ENCODE data around the gene GOLGB1.
"Not testable (repeated sequence)": the region's sequence is repeated elsewhere in the genome, so short reads cannot be mapped to it uniquely, and the experiment has no call there.

The GOLGB1 gene

DNA sequence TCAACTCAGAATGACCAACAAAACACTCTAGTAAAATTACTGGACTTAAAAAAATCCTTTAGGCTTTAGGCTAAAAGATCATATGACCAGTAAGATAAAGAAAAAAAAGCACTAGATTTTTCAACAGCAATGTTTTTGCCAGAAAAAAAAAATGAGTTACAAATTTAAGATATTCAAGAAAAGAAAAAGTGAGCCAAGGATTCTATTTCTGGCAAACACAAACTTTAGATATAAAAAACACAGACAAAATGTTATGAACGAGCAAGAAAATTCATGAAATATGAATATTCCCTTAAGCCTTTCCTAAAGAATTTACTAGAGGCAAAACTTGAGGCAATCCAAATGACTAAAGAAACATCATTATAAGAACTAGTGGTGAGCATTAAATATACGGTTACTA is 8.6 kb downstream of the GOLGB1 start:
- DNase-seq (ENCODE audit: low spot score) = no peak

DNA sequence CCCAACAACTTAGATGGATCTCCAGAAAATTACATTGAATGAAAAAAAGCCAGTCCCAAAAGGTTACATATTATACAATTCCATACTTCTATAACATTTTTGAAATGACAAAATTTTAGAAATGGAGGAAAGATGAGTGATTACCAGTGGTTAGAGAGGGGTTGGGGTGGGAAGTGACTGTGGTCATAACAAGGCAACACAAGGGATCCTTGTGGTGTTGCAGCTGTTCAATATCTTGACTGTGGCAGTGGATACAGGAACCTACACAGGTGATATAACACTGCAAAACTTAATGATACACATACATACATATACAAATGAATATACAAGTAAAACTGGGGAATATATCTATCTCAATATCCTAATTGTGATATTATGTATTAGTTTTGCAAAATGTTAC is 9.6 kb downstream of the GOLGB1 start:
- no peak for DNase-seq (ENCODE audit: low spot score)

DNA sequence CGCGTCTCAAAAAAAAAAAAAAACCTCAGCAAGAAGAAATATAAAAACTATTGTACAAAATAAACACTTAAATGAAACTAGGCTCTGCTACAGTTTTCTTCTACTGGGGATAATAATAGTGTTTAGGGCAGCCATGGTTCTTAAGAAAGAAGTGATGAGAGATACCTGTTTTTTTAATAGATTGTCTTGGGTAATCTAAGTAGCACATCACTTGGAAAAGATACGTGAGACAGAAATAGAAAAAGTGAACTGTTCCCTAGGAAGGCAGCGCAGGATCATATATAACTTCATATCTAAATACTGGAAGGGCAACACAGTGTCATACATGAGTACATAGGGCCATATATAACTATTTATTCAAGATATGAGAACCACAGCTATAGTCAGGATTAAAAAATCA is 11.9 kb downstream of the GOLGB1 start:
- no peak for DNase-seq (ENCODE audit: low spot score)

DNA sequence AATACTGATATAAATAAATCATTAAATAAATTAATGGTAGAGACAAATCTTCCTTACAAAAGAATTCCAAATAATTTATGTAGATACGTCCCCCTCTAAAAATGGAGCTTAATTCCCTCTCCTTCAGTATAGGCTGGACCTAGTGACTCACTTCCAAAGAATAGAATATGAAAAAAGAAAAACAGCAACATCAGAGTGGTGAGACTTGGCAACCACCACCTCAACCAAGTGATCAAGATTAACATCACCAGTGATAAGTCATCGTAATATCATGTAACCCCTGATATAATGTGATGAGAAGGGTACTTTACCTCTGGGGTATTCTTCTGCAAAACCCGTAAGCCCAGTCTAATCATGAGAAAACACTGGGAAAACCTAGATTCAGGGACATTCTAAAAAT is 13.4 kb downstream of the GOLGB1 start:
- DNase-seq (ENCODE audit: low spot score) = no peak

DNA sequence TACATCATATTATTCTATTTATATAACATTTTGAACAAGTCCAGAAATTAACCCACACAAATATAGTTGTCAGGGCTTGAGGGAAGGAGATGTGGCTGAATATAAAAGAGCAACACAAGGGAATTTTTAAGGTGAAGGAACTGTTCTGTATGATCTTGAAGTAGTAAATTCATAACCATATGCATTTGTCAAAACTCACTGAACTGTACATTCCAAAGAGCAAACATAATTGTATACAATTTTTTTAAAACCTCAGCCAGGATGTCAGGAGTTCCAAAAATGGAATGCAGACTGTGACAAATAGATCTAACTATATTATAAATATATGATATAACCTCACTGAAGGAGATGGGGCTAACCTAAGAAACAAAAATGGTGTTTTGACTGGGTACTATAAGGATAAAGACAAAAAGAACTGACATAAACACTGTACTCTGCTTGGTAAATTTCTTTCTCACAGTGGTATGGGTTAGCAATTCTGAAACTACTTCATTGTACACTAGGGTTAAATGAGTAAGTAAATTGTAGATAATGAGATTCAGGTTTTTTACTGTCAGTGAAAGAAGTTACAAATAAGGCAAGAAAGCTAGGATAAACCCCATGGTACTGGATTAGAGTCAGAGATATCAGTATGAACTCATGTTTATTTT is 14.4 kb downstream of the GOLGB1 start:
- DNase-seq (ENCODE audit: low spot score) = no peak

DNA sequence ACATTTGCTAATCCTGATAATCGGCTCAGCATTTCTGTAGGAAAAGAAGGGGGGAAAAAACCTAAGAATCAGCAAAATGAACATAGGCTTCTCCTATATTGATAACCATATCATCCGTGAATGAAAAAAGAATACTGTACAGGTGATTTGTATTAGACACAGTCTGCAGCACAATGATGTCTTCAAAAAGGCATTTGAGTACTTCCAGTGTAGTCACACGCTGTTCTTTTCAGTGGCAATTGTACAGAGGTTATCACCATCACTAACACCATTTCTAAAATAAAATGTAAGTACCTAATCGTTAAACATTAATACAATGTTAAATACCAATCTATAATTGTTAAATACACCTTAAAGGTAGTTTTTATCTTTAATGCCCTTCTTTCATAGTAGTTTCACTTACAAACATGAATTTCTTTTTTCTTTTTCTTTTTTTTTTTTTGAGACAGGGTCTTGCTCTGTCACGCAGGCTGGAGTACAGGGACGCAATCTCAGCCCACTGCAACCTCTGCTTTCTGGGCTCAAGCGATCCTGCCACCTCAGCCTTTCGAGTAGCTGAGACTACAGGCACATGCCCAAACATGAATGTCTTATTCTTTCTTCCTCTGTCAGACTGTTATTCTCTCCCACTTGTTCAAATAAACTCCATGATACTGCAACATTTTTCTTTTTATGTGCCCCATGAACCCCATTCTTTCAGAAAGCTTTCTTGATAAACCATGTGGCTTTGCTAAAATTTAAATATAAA is 18.4 kb downstream of the GOLGB1 start:
- DNase-seq (ENCODE audit: low spot score) = no peak

DNA sequence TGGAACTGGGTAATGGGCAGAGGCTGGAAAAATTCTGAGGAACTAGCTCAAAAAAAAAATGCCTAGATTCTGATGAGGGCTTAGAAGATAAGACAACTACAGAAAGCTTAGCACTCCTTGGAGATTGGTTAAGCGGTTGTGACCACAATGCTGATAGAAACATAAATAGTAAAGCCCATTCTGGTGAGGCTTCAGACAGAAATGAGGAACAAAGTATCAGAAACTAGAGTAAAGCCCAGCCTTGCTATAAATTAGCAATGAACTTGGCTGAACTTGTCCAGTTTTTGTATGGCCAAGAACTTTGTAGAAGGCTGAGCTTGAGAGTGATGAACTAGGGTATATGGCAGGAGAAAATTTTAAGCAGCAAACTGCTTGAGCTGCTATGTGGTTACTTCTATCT is 25.4 kb downstream of the GOLGB1 start:
- no peak for DNase-seq (ENCODE audit: low spot score)

DNA sequence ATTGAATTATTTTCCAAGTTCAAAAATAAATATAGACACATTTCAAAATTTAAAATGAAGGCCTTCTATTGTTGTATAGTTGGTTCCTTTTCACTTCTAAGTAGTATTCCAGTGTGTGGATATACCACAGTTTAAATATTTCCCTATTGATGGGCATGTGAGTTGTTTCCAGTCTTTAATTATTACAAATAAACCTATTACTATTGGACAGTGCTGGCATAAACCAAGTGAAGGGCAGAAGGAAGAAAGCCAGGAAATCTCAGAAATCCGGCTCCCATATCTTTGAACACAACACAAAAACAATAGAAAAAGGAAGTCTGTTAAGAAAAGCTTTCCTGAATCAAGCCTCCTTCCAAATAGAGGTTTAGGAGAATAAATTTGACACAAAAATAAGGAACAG is 26.1 kb downstream of the GOLGB1 start:
- no peak for DNase-seq (ENCODE audit: low spot score)

DNA sequence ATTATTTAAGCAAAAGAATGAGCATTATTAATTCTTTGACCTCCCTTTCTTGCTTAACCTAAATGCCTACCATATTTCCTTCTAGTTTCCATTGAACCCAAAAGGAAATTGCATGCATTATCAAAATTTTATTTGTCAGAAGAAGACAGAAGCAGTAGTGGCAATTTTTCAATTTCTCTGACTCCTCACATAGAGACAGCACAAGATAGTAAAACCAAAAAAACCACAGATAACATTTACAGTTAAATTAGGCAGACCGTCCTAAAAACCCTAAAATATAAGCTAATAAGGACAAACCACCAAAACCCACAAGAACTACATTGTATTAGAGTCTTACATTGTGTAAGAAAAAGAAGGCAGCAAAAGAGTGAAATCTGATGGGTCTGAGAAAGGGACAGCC is 27.1 kb downstream of the GOLGB1 start:
- no peak for DNase-seq (ENCODE audit: low spot score)

DNA sequence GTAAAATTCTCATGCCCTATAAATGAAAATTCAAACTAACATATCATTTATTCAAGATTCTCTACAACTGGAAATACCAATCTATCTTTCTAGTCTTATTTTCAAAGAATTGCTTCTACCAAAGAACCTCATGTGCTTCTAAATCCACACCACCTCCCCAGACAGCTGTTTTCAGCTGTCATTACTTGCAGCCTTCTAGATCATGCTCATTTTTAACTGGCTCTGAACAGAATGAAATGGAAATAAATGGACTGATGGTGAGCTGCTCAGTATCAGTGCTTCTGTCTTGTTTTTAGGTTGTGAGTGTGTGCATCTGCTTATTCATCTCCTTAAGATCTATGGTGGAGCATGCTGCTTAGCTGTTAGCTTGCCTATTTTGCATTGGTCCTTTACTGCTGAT is 29.4 kb downstream of the GOLGB1 start:
- DNase-seq (ENCODE audit: low spot score) = no peak

DNA sequence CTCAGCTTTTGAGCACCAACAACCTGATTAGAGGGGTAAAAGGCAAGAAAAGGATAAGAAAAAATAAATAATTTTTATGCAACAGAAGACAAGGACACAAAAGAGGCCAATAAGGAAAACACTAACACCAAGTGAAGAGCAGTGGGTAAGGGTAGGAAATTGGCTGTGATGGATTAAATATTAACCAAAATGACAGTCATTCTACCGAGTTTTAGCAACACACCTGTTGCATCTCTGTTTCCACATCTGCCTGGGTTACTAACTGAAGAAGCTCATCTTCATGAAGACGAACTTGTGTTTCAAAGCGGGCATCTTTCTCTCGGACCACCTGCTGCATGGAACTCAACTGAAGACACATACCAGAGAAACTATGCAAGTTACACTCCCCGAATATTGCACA is 30.1 kb downstream of the GOLGB1 start:
- no peak for DNase-seq (ENCODE audit: low spot score)

DNA sequence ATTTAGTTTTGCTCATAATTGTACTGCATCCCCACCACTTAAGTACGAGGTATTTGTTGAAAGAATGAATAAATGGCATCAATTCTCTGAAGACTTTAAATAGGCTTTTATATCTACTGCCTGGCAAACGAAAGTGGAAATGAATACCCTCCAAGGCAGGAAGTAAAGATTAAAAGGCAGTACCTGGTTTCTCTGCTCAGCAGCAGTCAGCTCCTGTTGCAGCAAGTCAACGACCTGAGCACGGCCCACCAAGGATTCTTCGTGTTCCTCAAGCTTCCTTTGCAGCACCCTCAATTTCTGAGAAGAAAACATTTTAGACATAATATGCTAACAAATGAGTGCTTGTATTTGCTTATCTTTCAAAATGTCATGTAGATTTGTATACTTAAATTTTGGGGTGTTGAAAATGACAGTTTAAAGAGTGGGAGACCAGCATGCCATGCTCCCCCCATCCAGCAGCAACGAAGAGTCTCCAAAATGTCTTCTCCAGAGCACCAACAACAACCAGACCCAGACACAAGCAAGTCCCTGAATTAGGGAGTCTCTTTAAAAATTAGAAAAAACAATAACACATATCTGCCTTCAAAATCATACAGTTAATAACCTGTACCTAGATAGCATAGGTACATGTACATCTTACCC is 31.2 kb downstream of the GOLGB1 start:
- no peak for DNase-seq (ENCODE audit: low spot score)

DNA sequence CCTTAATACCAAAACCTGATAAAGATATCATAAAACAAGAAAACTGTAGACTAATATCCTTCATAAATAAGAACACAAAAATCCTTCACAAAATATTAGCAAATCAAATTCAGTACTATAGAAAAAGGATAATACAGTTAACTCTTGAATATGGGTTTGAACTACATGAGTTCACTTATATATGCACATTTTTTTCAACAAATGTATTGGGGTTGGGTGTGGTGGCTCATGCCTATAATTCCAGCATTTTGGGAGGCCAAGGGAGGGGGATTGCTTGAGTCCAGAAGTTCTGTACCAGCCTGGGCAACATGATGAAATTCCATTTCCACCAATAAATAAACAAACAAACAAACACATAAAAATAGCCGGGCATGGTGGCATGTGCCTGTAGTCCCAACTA is 39.2 kb downstream of the GOLGB1 start:
- DNase-seq (ENCODE audit: low spot score) = no peak

DNA sequence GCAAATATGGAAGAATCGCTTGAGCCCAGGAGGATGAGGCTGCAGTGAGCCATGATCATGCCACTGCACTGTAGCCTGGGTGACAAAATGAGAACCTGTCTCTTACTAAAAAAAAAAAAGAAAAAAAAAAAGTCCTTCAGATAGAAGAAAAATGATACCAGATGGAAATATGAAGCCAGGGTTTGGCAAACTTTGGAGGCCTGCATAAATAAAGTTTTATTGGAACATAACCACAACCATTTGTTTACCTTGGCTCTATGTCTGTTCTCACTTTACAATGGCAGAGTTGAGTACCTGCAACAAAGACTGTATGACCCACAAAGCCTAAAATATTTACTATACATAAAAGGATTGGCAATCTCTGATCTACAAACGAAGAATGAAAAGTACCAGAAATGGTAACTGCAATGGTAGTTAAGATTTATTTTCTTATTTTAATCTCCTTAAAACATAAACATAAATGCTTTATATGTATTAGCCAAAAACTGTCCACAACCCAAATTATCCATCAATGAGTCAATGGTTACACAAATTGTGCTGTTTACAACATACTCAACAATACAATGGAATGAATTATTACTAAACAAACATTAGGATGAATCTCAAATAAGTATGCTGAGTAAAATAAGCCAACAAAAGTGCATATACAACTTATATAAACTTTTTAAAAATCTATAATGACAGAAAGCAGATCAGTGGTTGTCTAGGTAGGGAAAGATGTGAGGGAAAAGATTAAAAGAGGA is 41.8 kb downstream of the GOLGB1 start:
- DNase-seq (ENCODE audit: low spot score) = no peak

DNA sequence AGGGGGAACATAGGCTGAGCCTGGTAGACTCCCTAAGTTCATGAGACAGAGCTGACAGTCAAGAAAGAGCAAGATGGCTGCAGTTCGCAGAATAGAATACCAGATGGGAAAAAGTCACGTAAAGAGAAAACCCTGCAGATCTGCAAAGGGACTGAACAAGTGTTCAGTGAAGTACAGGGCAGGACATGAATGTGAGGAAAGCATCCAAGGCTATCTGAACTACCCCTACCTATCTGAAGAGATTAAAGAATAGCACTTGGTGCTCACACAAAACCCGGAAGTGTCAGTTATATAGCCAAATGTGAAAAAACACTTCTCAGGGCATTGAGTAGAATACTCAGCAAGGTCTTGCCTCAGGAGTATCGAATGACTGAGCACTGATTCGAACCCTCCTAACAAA is 44.0 kb downstream of the GOLGB1 start:
- DNase-seq (ENCODE audit: low spot score) = no peak

DNA sequence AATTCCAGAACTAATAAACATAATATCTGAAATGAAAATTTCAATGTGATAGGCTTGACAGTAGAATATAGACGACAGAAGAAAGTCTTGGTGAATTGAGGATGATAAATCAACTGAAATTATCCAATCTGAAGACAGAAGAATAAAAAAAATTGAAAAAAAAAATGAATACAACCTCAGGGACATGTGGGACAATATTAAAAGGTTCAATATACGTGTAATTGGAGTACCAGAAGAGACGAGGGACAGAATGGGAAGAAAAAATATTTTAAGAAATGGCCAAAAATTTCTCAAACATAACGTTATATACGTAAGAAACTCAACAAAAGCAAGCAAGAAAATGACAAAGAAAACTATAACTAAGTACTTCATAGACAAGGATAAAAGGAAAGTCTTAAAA is 45.6 kb downstream of the GOLGB1 start:
- DNase-seq (ENCODE audit: low spot score) = no peak

DNA sequence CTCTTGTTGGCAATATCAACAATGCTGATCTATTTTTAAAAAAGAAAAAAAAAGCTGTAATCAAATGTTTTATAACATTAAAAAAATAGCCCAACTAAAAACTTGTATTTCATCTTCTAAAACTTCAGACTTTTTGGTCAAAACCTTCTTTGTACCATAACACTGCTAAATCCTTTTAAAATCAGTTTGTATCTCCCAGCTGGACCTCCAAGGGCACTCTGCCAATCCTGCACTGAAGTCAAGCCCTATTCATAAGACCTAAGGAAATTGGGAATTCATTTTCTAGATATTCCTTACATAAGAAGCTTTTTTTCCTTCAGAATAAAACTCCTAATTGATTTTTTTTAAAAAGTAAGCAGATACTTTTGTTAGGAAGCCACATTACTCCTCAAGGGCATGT is 50.6 kb downstream of the GOLGB1 start:
- DNase-seq (ENCODE audit: low spot score) = peak; percentile 47

DNA sequence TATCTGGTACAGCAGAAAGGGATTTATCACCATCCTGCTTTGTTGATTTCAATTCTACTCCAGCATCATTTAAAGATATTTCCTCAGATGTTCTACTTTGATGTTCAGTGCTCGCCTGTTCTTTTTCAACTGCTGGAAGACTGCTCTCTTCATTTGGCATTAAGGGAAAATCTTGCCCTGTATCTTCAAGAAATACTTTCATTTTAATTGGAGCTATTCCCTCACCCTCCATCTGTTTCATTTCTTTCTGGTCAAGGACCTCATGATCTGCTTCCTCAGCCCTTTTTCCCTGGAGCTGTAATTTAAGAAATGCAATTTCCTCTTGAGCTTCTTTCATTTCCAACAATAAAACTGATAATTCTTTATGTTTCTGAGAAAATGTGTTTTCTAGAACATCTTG is 51.1 kb downstream of the GOLGB1 start:
- no peak for DNase-seq (ENCODE audit: low spot score)

DNA sequence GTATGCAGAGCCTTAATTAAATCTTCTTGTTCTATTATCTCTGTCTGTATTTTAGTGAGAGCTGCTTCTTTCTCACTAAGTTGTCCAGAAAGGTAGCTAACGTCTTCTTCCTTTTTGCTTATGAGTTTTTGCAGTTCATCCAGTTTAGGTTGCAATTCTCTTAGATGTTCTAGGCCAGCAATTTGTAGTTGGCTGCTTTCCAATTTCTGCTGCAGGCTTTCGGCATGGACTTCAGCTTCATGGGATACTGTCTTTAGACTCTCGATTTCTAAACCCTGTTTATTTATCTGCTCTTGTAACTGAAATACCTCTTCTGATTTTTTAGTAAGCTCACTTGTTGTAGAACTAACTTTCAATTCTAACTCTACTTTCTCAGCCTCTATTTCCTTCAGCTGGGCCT is 53.4 kb downstream of the GOLGB1 start:
- no peak for DNase-seq (ENCODE audit: low spot score)

DNA sequence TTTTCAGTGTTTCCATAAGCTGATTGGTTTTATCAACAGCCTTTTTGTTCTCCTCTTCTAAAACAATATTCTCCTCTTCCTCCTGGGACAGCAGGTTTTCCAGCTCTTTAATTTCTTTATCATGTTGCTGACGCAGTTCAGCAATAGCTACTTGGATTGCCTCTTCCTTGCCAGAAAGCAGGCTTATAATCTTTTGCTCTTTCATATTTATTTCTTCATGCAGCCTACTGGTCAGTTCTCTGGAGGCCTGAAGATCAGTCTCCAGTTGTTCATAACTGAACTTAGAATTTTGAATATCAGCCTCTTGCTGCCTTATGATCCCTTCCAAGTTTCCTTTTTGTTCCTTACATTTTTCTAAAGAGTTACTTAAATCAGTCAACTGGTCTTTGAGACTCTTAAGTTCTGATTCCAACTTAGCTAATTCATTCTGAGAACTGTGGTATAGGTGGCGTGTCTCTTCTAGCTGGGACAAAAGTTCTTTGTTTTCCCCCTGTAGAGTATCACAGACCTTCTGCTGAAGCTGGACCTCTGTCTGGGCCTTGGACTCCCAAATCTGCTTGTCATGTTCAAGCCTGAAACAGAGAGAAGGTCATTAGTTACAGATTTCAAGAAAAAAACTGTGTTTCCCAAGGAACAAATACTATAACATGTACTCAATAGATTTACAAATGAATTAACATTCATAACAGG is 57.4 kb downstream of the GOLGB1 start:
- DNase-seq (ENCODE audit: low spot score) = no peak

DNA sequence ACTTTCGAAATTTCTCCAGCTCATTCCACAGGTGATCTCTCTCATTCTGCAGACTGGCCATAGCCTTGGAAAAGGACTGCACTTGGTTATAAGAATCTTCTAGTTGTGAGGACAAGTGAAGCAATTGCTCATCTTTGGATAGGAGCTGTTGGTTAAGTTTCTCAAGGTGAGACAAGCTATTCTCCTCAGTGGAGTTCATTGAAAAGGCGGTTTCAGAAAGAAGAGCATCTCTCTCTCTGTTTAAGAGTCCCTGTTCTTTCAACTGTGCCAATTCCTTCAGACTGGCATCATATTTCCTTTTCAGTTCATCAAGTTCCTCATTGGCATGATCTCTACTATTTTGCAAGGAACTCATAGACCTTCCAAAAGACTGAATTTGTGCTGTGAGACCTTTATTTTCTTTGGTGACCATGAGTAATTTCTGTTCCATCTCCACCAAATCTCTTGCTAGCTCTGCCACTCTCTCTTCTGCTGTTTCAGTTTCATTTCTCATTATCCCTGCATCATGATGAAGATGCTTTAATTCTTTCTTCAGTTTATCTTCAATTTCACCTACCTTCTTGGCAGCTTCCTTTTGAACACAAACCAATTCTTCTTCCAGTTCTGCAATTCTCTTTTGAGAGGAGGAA is 58.6 kb downstream of the GOLGB1 start:
- DNase-seq (ENCODE audit: low spot score) = no peak

DNA sequence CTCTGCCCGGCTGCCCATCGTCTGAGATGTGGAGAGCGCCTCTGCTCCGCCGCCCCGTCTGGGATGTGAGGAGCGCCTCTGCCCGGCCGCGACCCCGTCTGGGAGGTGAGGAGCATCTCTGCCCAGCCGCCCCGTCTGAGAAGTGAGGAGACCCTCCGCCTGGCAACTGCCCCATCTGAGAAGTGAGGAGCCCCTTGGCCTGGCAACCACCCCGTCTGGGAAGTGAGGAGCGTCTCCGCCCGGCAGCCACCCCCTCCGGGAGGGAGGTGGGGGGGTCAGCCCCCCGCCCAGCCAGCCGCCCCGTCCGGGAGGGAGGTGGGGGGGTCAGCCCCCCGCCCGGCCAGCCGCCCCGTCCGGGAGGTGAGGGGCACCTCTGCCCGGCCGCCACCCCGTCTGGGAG is 60.8 kb downstream of the GOLGB1 start:
- not testable (repeated sequence) for DNase-seq (ENCODE audit: low spot score)
